Tibial nerve (tissue), 4 donors: Measurements from ENCODE around the gene DRD4. TPM values are rescaled to one million over a fixed set of nuclear protein-coding genes. Genes with fewer than 3 reads are reported as not detected.
A peak's percentile ranks its signal among the peaks of the same experiment; 100 is the strongest.

Experiments
- DNase-seq, 2 donors: peaks; one replicate each; pipeline ENCODE4 v3.0.0-alpha.2; 2019; ENCODE audit warnings: low spot score in 2 of 2
- H3K27ac ChIP-seq, 4 donors: fragments of 200-600 bp; sonication (generic) in 3 of 4; one replicate each; pipeline ENCODE4 v1.5.1; 2017 to 2019; ENCODE audit warnings: mild to moderate bottlenecking in 1 of 4
- H3K27me3 ChIP-seq, 2 donors: fragments of 200-600 bp; sonication (generic) in 1 of 2; one replicate each; pipeline versions ENCODE4 v1.5.1 to v1.6.0; 2017 to 2019
- H3K36me3 ChIP-seq, 3 donors: fragments of 200-600 bp; sonication (generic); one replicate each; pipeline ENCODE4 v1.5.1; 2018 to 2019
- H3K4me1 ChIP-seq, 4 donors: fragments of 200-600 bp; sonication (generic) in 3 of 4; one replicate each; pipeline ENCODE4 v1.5.1; 2017 to 2019
- H3K4me3 ChIP-seq, 4 donors: fragments of 200-600 bp; sonication (generic) in 3 of 4; one replicate each; pipeline ENCODE4 v1.5.1; 2017 to 2019; ENCODE audit warnings: mild to moderate bottlenecking in 1 of 4, moderate library complexity in 1 of 4
- H3K9me3 ChIP-seq, 4 donors: fragments of 200-600 bp; sonication (generic) in 3 of 4; one replicate each; pipeline ENCODE4 v1.5.1; 2017 to 2019
- EP300 ChIP-seq, 2 donors: sonication (generic); formaldehyde crosslinking; IDR thresholded peaks; one replicate each; pipeline ENCODE4 v1.6.1; 2017; ENCODE audit warnings: antibody characterized with exemption in 2 of 2, mild to moderate bottlenecking in 1 of 2
- POLR2A ChIP-seq, 2 donors: fragments of 450-650 bp; IDR thresholded peaks; one replicate each; pipeline ENCODE4 v1.6.1; 2017; ENCODE audit warnings: antibody characterized with exemption in 2 of 2, mild to moderate bottlenecking in 2 of 2, moderate library complexity in 2 of 2
- WGBS, 2 donors: methylation state at CpG; one replicate each; pipeline ENCODE4 v1.1.5; 2018; 5-methylcytosine and 5-hydroxymethylcytosine counted together
- total RNA-seq, 4 donors: library from RNA; depleted of rRNA; stranded (reverse); fragments of >200 nt; gene quantifications; one replicate each; pipeline ENCODE4 v1.1.0, GENCODE V29; 2016
- TF ChIP-seq, protein P1 (sequence below), 5 experiments: fragments of 200-600 bp in 3 of 5; fragments of 450-650 bp in 2 of 5; sonication (generic) in 3 of 5; IDR thresholded peaks; one replicate each; pipeline ENCODE4 v1.5.1; 2016 to 2019; ENCODE audit warnings: antibody characterized with exemption in 5 of 5, mild to moderate bottlenecking in 3 of 5, moderate library complexity in 2 of 5

DRD4 gene
- total RNA-seq, 4 donors from 2014 or later, result 0.84 to 2.5 (median 0.90) TPM; not detected in 1

- TF ChIP-seq POLR2A (IDR thresholded peaks at IDR 0.05), result no peak
- TF ChIP-seq, protein P1, sequence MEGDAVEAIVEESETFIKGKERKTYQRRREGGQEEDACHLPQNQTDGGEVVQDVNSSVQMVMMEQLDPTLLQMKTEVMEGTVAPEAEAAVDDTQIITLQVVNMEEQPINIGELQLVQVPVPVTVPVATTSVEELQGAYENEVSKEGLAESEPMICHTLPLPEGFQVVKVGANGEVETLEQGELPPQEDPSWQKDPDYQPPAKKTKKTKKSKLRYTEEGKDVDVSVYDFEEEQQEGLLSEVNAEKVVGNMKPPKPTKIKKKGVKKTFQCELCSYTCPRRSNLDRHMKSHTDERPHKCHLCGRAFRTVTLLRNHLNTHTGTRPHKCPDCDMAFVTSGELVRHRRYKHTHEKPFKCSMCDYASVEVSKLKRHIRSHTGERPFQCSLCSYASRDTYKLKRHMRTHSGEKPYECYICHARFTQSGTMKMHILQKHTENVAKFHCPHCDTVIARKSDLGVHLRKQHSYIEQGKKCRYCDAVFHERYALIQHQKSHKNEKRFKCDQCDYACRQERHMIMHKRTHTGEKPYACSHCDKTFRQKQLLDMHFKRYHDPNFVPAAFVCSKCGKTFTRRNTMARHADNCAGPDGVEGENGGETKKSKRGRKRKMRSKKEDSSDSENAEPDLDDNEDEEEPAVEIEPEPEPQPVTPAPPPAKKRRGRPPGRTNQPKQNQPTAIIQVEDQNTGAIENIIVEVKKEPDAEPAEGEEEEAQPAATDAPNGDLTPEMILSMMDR (IDR thresholded peaks at IDR 0.05), result no peak
- TF ChIP-seq EP300 (IDR thresholded peaks at IDR 0.05), result no peak
- Histone ChIP-seq H3K4me3 (peak overlapping the region in 2 of 4 donors; percentile 75 to 83), H3K4me1 (peaks cover 0 to 49% (median 17%) of the 10 kb centered on the region in 4 donors), H3K9me3 (no peaks in the 10 kb centered on the region), H3K27me3 (no peaks in the 10 kb centered on the region), H3K36me3 (peaks cover 0 to 58% (median 1%) of the 10 kb centered on the region in 3 donors), H3K27ac (peak overlapping the region; percentile 67 to 96 (median 88))
- 84% methylated on average over 31 to 39 of the region's 39 CpGs for WGBS, 2 donors
- DNase-seq, result no peak
Observed at GRCh38 chr11:616320-617198, 20.5 kb upstream of the DRD4 start.

GRCh38 chr11:617199-617911 lies 19.7 kb upstream of the DRD4 start:
- no peak overlapping the region for H3K27ac ChIP-seq
- DNase-seq, result no peak

DNA sequence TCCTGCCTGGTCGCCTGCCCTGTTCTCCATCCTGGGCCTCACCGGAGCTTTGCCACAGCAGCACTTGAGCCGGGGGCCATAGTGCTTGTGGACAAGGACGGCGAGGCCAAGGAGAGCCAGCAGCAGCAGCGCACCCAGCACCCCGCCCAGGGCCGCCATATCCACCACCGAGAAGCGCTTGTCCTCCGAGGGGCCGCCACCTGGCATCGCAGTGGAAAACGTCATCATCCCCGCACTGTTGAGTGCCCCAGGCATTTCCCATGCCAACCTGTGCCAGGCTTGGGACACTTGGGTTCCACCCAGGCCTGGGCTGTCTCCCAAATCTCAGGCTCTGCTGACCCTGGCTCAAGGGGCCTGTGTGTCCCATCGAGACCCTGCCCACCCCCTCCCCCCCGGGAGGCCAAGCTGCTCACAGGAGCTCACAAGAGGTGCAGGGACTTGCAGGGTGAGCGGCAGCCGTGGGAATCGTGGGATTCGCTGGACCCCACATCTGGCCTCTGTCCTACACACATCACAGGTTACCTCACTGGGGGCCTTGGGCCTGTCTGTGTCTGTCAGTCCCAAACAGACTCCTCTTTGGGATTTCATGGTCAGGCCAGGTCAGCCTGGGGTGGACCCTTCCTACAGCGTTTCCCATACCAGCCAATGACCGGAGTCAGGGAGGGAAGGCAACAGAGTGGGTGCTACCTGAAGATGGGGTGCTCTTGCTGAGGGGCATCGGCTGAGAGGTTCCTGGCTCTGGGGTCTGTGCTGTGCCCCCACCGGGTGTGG lies 19.0 kb upstream of the DRD4 start:
- H3K36me3 ChIP-seq, result peaks cover 0 to 58% (median 0%) of the 10 kb centered on the region in 3 donors
- peaks cover 0 to 7% of the 10 kb centered on the region in 2 donors for H3K27me3 ChIP-seq
- 91 to 94% methylated on average over 25 of the region's 25 CpGs for WGBS, 2 donors
- no peak overlapping the region for H3K27ac ChIP-seq
- no peak for TF ChIP-seq POLR2A (IDR thresholded peaks at IDR 0.05)
- TF ChIP-seq EP300 (IDR thresholded peaks at IDR 0.05), result no peak
- TF ChIP-seq, protein P1 (IDR thresholded peaks at IDR 0.05), result no peak
- peaks cover 0 to 44% (median 17%) of the 10 kb centered on the region in 4 donors for H3K4me1 ChIP-seq
- H3K9me3 ChIP-seq, result no peaks in the 10 kb centered on the region
- no peak overlapping the region for H3K4me3 ChIP-seq
- no peak for DNase-seq

More at GRCh38 chr11:617199-617911, 19.7 kb upstream of the DRD4 start:
- Histone ChIP-seq H3K4me3 (no peak overlapping the region), H3K4me1 (peaks cover 0 to 49% (median 17%) of the 10 kb centered on the region in 4 donors), H3K9me3 (no peaks in the 10 kb centered on the region), H3K36me3 (peaks cover 0 to 58% (median 0%) of the 10 kb centered on the region in 3 donors), H3K27me3 (no peaks in the 10 kb centered on the region)
- TF ChIP-seq, protein P1 (IDR thresholded peaks at IDR 0.05), result no peak
- no peak for TF ChIP-seq EP300 (IDR thresholded peaks at IDR 0.05)
- TF ChIP-seq POLR2A (IDR thresholded peaks at IDR 0.05), result no peak
- 90 to 95% methylated on average over 40 to 49 of the region's 57 CpGs for WGBS, 2 donors

GRCh38 chr11:618856-619627 lies 18.0 kb upstream of the DRD4 start:
- TF ChIP-seq EP300 (IDR thresholded peaks at IDR 0.05) (no peak), POLR2A (IDR thresholded peaks at IDR 0.05) (no peak)
- TF ChIP-seq, protein P1 (IDR thresholded peaks at IDR 0.05), result no peak
- Histone ChIP-seq H3K27me3 (peaks cover 0 to 17% of the 10 kb centered on the region in 2 donors), H3K4me1 (peaks cover 0 to 36% (median 12%) of the 10 kb centered on the region in 4 donors), H3K36me3 (peaks cover 0 to 60% (median 0%) of the 10 kb centered on the region in 3 donors), H3K4me3 (no peak overlapping the region), H3K9me3 (no peaks in the 10 kb centered on the region), H3K27ac (no peak overlapping the region)
- no peak for DNase-seq
- WGBS, 2 donors, result 84 to 88% methylated on average over 17 to 22 of the region's 24 CpGs
